ENCODE measurements around the gene MEGF6. TPM values are rescaled to one million over a fixed set of nuclear protein-coding genes. Genes with fewer than 3 reads are reported as not detected.

Gene MEGF6
- total RNA-seq, 5 donors from 2014 or later (not counting 1 experiment from before 2014, with no cell fraction given): 63.3 to 213 (median 193) TPM

- Mint-ChIP-seq H3K27me3 (peaks cover 0 to 7% of the 10 kb centered on the region in 2 donors), H3K27ac (peak overlapping the region in 1 of 2 donors; percentile 98), H3K9me3 (no peaks in the 10 kb centered on the region), H3K36me3 (no peaks in the 10 kb centered on the region), H3K4me1 (peaks cover 15 to 24% (median 22%) of the 10 kb centered on the region in 3 donors), H3K4me3 (peak overlapping the region; percentile 73 to 89 (median 74))
- no peaks in the 10 kb centered on the region for H3K36me3 ChIP-seq (ENCODE audit: control insufficient read depth in 2 of 2, extremely low read depth in 1 of 2, insufficient read depth in 1 of 2, low read length in 1 of 2)
- WGBS (ENCODE audit: insufficient coverage): 49% methylated on average over 19 of the region's 26 CpGs
- ChIA-PET CTCF (no interaction called here), POLR2A (no interaction called here)
- H3K9me3 ChIP-seq: no peaks in the 10 kb centered on the region
- DNase-seq (peak in 1 of 35 experiments; percentile 30), ATAC-seq (replicated peaks in 1 of 4) (peak in 1 of 4 experiments; percentile 31)
- H3K27ac ChIP-seq (ENCODE audit: low read length): no peak overlapping the region
- H3K27me3 ChIP-seq (replicated peaks in 1 of 2; ENCODE audit: control insufficient read depth in 2 of 2, extremely low read depth in 1 of 2, insufficient read depth in 2 of 2, low read length in 1 of 2): peaks cover 0 to 35% of the 10 kb centered on the region in 2 experiments
- peak overlapping the region; percentile 27 to 38 for H3K4me3 ChIP-seq (ENCODE audit: control insufficient read depth in 1 of 2, extremely low read depth in 1 of 2, low read length in 1 of 2)
- peaks cover 18 to 35% of the 10 kb centered on the region in 2 experiments for H3K4me1 ChIP-seq (ENCODE audit: control insufficient read depth in 1 of 2, extremely low read depth in 1 of 2, insufficient read depth in 2 of 2, low read length in 2 of 2)
These were observed 13.2 kb downstream of the MEGF6 start for GRCh38 chr1:3598051-3598491.

- H3K27ac ChIP-seq (ENCODE audit: low read length): peak overlapping the region; percentile 1
- ChIA-PET CTCF (interaction anchor here in 1 of 2 donors (1.3 kb wide), 1 partner anchor 21 kb away, joined by 6 read pairs; no protein-coding TSS in a partner anchor), POLR2A (no interaction called here)
- Mint-ChIP-seq H3K4me3 (peak overlapping the region; percentile 73 to 89 (median 74)), H3K4me1 (peaks cover 15 to 24% (median 22%) of the 10 kb centered on the region in 3 donors), H3K36me3 (no peaks in the 10 kb centered on the region), H3K27ac (peak overlapping the region; percentile 91 to 98), H3K27me3 (peaks cover 0 to 7% of the 10 kb centered on the region in 2 donors), H3K9me3 (no peaks in the 10 kb centered on the region)
- peaks cover 18 to 35% of the 10 kb centered on the region in 2 experiments for H3K4me1 ChIP-seq (ENCODE audit: control insufficient read depth in 1 of 2, extremely low read depth in 1 of 2, insufficient read depth in 2 of 2, low read length in 2 of 2)
- no peaks in the 10 kb centered on the region for H3K36me3 ChIP-seq (ENCODE audit: control insufficient read depth in 2 of 2, extremely low read depth in 1 of 2, insufficient read depth in 1 of 2, low read length in 1 of 2)
- H3K27me3 ChIP-seq (replicated peaks in 1 of 2; ENCODE audit: control insufficient read depth in 2 of 2, extremely low read depth in 1 of 2, insufficient read depth in 2 of 2, low read length in 1 of 2): peaks cover 0 to 31% of the 10 kb centered on the region in 2 experiments
- DNase-seq (peak in 16 of 35 experiments; percentile 10 to 49 (median 19)), ATAC-seq (replicated peaks in 1 of 4) (peak; percentile 57 to 80 (median 76))
- 3% methylated on average over 10 of the region's 11 CpGs for WGBS (ENCODE audit: insufficient coverage)
- peak overlapping the region in 1 of 2 donors; percentile 38 for H3K4me3 ChIP-seq (ENCODE audit: control insufficient read depth in 1 of 2, extremely low read depth in 1 of 2, low read length in 1 of 2)
- no peaks in the 10 kb centered on the region for H3K9me3 ChIP-seq
These were observed 13.7 kb downstream of the MEGF6 start for GRCh38 chr1:3597599-3597964.

GRCh38 chr1:3596663-3597598, 14.4 kb downstream of the MEGF6 start:
- Histone ChIP-seq H3K27ac (ENCODE audit: low read length) (peak overlapping the region; percentile 1), H3K9me3 (no peaks in the 10 kb centered on the region), H3K27me3 (replicated peaks in 1 of 2; ENCODE audit: control insufficient read depth in 2 of 2, extremely low read depth in 1 of 2, insufficient read depth in 2 of 2, low read length in 1 of 2) (peaks cover 0 to 28% of the 10 kb centered on the region in 2 experiments), H3K4me1 (ENCODE audit: control insufficient read depth in 1 of 2, extremely low read depth in 1 of 2, insufficient read depth in 2 of 2, low read length in 2 of 2) (peaks cover 18 to 35% of the 10 kb centered on the region in 2 experiments), H3K4me3 (ENCODE audit: control insufficient read depth in 1 of 2, extremely low read depth in 1 of 2, low read length in 1 of 2) (no peak overlapping the region), H3K36me3 (ENCODE audit: control insufficient read depth in 2 of 2, extremely low read depth in 1 of 2, insufficient read depth in 1 of 2, low read length in 1 of 2) (no peaks in the 10 kb centered on the region)
- Mint-ChIP-seq H3K4me1 (peaks cover 15 to 24% (median 22%) of the 10 kb centered on the region in 3 donors), H3K4me3 (peak overlapping the region; percentile 73 to 89 (median 74)), H3K9me3 (no peaks in the 10 kb centered on the region), H3K27ac (peak overlapping the region; percentile 91 to 98), H3K27me3 (peaks cover 0 to 7% of the 10 kb centered on the region in 2 donors), H3K36me3 (no peaks in the 10 kb centered on the region)
- ChIA-PET POLR2A (no interaction called here), CTCF (interaction anchor here in 1 of 2 donors (1.3 kb wide), 1 partner anchor 22 kb away, joined by 6 read pairs; no protein-coding TSS in a partner anchor)
- ATAC-seq (replicated peaks in 1 of 4) (peak; percentile 5 to 23 (median 15)), DNase-seq (no peak)
- 75% methylated on average over 22 of the region's 29 CpGs for WGBS (ENCODE audit: insufficient coverage)

GRCh38 chr1:3595949-3596348, 15.4 kb downstream of the MEGF6 start:
- peaks cover 0 to 7% of the 10 kb centered on the region in 2 donors for H3K27me3 Mint-ChIP-seq
- H3K27ac ChIP-seq (ENCODE audit: low read length): no peak overlapping the region
- ATAC-seq (replicated peaks in 1 of 4) (no peak), DNase-seq (no peak)
- peak overlapping the region in 1 of 3 donors; percentile 22 for H3K4me3 Mint-ChIP-seq
- no peaks in the 10 kb centered on the region for H3K9me3 Mint-ChIP-seq
- peaks cover 18 to 35% of the 10 kb centered on the region in 2 experiments for H3K4me1 ChIP-seq (ENCODE audit: control insufficient read depth in 1 of 2, extremely low read depth in 1 of 2, insufficient read depth in 2 of 2, low read length in 2 of 2)
- no peak overlapping the region for H3K4me3 ChIP-seq (ENCODE audit: control insufficient read depth in 1 of 2, extremely low read depth in 1 of 2, low read length in 1 of 2)
- H3K4me1 Mint-ChIP-seq: peaks cover 15 to 24% (median 22%) of the 10 kb centered on the region in 3 donors
- no peaks in the 10 kb centered on the region for H3K36me3 ChIP-seq (ENCODE audit: control insufficient read depth in 2 of 2, extremely low read depth in 1 of 2, insufficient read depth in 1 of 2, low read length in 1 of 2)
- no peaks in the 10 kb centered on the region for H3K36me3 Mint-ChIP-seq
- H3K9me3 ChIP-seq: no peaks in the 10 kb centered on the region
- H3K27ac Mint-ChIP-seq: peak overlapping the region in 1 of 2 donors; percentile 64
- ChIA-PET CTCF (no interaction called here), POLR2A (no interaction called here)
- peaks cover 0 to 24% of the 10 kb centered on the region in 2 experiments for H3K27me3 ChIP-seq (replicated peaks in 1 of 2; ENCODE audit: control insufficient read depth in 2 of 2, extremely low read depth in 1 of 2, insufficient read depth in 2 of 2, low read length in 1 of 2)
- 88% methylated on average over 6 of the region's 7 CpGs for WGBS (ENCODE audit: insufficient coverage)

- Mint-ChIP-seq H3K4me1 (peaks cover 15 to 22% (median 22%) of the 10 kb centered on the region in 3 donors), H3K36me3 (no peaks in the 10 kb centered on the region), H3K27me3 (peaks cover 0 to 7% of the 10 kb centered on the region in 2 donors), H3K4me3 (no peak overlapping the region), H3K27ac (peak overlapping the region in 1 of 2 donors; percentile 22), H3K9me3 (no peaks in the 10 kb centered on the region)
- H3K27me3 ChIP-seq (replicated peaks in 1 of 2; ENCODE audit: control insufficient read depth in 2 of 2, extremely low read depth in 1 of 2, insufficient read depth in 2 of 2, low read length in 1 of 2): peaks cover 0 to 17% of the 10 kb centered on the region in 2 experiments
- ChIA-PET POLR2A (no interaction called here), CTCF (no interaction called here)
- no peak overlapping the region for H3K27ac ChIP-seq (ENCODE audit: low read length)
- 81% methylated on average over 20 of the region's 31 CpGs for WGBS (ENCODE audit: insufficient coverage)
- H3K36me3 ChIP-seq (ENCODE audit: control insufficient read depth in 2 of 2, extremely low read depth in 1 of 2, insufficient read depth in 1 of 2, low read length in 1 of 2): no peaks in the 10 kb centered on the region
- H3K4me1 ChIP-seq (ENCODE audit: control insufficient read depth in 1 of 2, extremely low read depth in 1 of 2, insufficient read depth in 2 of 2, low read length in 2 of 2): peaks cover 18 to 33% of the 10 kb centered on the region in 2 experiments
- H3K9me3 ChIP-seq: no peaks in the 10 kb centered on the region
- no peak overlapping the region for H3K4me3 ChIP-seq (ENCODE audit: control insufficient read depth in 1 of 2, extremely low read depth in 1 of 2, low read length in 1 of 2)
- no peak for ATAC-seq (replicated peaks in 1 of 4)
- DNase-seq: no peak
These were observed 16.5 kb downstream of the MEGF6 start for GRCh38 chr1:3594706-3595377.

- Histone ChIP-seq H3K4me1 (ENCODE audit: control insufficient read depth in 1 of 2, extremely low read depth in 1 of 2, insufficient read depth in 2 of 2, low read length in 2 of 2) (peaks cover 13 to 22% of the 10 kb centered on the region in 2 experiments), H3K4me3 (ENCODE audit: control insufficient read depth in 1 of 2, extremely low read depth in 1 of 2, low read length in 1 of 2) (no peak overlapping the region), H3K36me3 (ENCODE audit: control insufficient read depth in 2 of 2, extremely low read depth in 1 of 2, insufficient read depth in 1 of 2, low read length in 1 of 2) (no peaks in the 10 kb centered on the region), H3K9me3 (no peaks in the 10 kb centered on the region), H3K27ac (ENCODE audit: low read length) (no peak overlapping the region), H3K27me3 (replicated peaks in 1 of 2; ENCODE audit: control insufficient read depth in 2 of 2, extremely low read depth in 1 of 2, insufficient read depth in 2 of 2, low read length in 1 of 2) (peaks cover 0 to 7% of the 10 kb centered on the region in 2 experiments)
- peaks cover 15 to 17% (median 17%) of the 10 kb centered on the region in 3 donors for H3K4me1 Mint-ChIP-seq
- H3K36me3 Mint-ChIP-seq: no peaks in the 10 kb centered on the region
- 72% methylated on average over 9 of the region's 10 CpGs for WGBS (ENCODE audit: insufficient coverage)
- H3K4me3 Mint-ChIP-seq: no peak overlapping the region
- H3K9me3 Mint-ChIP-seq: no peaks in the 10 kb centered on the region
- peak overlapping the region in 1 of 2 donors; percentile 48 for H3K27ac Mint-ChIP-seq
- ChIA-PET CTCF (no interaction called here), POLR2A (no interaction called here)
- no peak for ATAC-seq (replicated peaks in 1 of 4)
- H3K27me3 Mint-ChIP-seq: peaks cover 0 to 3% of the 10 kb centered on the region in 2 donors
- DNase-seq: no peak
These were observed 17.6 kb downstream of the MEGF6 start for GRCh38 chr1:3593745-3594144.
